Activated CD8-positive, alpha-beta T cell treated with anti-CD3 and anti-CD28 coated beads, Interleukin-2, amount 10 ng/mL, durations not matched to agents 7 days and 5 days (primary cell): ENCODE data around the gene SLC16A7. TPM values are rescaled to one million over a fixed set of nuclear protein-coding genes. Genes with fewer than 3 reads are reported as not detected.

Source experiments
- ATAC-seq: fragments of 150-1000 bp; cut with Tn5 transposase; one replicate; pipeline ENCODE4 v1.10.0; 2021; ENCODE audit warnings: moderate library complexity
- CTCF ChIA-PET: fragments of 350-600 bp; sonication (Branson Sonifier 250); formaldehyde crosslinking; loops from one replicate; lab custom pipeline; 2021; ENCODE audit warnings: antibody characterized with exemption; lab: Charles Lee
- POLR2A ChIA-PET: fragments of 350-600 bp; sonication (Branson Sonifier 250); formaldehyde crosslinking; loops from one replicate; lab custom pipeline; 2021; ENCODE audit warnings: antibody characterized with exemption; lab: Charles Lee
- DNase-seq: peaks from one replicate; pipeline ENCODE4 v3.0.0-alpha.2; 2020
- H3K27ac Mint-ChIP-seq: one replicate; pipeline ENCODE4 v1.8.0; 2021; ENCODE audit warnings: mild to moderate bottlenecking, mixed read lengths
- H3K27me3 Mint-ChIP-seq: one replicate; pipeline ENCODE4 v1.8.0; 2021; ENCODE audit warnings: low read depth, mixed read lengths
- H3K36me3 Mint-ChIP-seq: one replicate; pipeline ENCODE4 v1.8.0; 2021; ENCODE audit warnings: low read depth, mixed read lengths
- H3K4me1 Mint-ChIP-seq: one replicate; pipeline ENCODE4 v1.8.0; 2021; ENCODE audit warnings: low read depth, mixed read lengths
- H3K4me3 Mint-ChIP-seq: one replicate; pipeline ENCODE4 v1.8.0; 2021; ENCODE audit warnings: mild to moderate bottlenecking, mixed read lengths
- H3K9me3 Mint-ChIP-seq: one replicate; pipeline ENCODE4 v1.8.0; 2022; ENCODE audit warnings: mixed read lengths; ENCODE audit not compliant: insufficient read depth
- total RNA-seq, 2 experiments: library from RNA; stranded (reverse); gene quantifications; one replicate each; pipeline ENCODE4 v1.2.3, GENCODE V29; 2021

The SLC16A7 gene
- total RNA-seq, 2 experiments from 2014 or later, result 35.9 to 38.8 TPM

- ATAC-seq, result no peak
- H3K36me3 Mint-ChIP-seq, result no peaks in the 10 kb centered on the region
- POLR2A ChIA-PET, result no interaction called here
- H3K27ac Mint-ChIP-seq, result no peak overlapping the region
- no peaks in the 10 kb centered on the region for H3K27me3 Mint-ChIP-seq
- H3K4me3 Mint-ChIP-seq, result no peak overlapping the region
- no peaks in the 10 kb centered on the region for H3K9me3 Mint-ChIP-seq
- CTCF ChIA-PET, result interaction anchor here (1.5 kb wide), 1 partner anchor 15 kb away, joined by 6 read pairs; no protein-coding TSS in a partner anchor
- no peak for DNase-seq
- peaks cover 3% of the 10 kb centered on the region for H3K4me1 Mint-ChIP-seq
Observed at GRCh38 chr12:59820594-59821011, 224.8 kb downstream of the SLC16A7 start.

GRCh38 chr12:59823567-59823966 lies 227.7 kb downstream of the SLC16A7 start:
- ATAC-seq, result no peak
- Mint-ChIP-seq H3K4me1 (peaks cover 2% of the 10 kb centered on the region), H3K9me3 (no peaks in the 10 kb centered on the region)

GRCh38 chr12:59827767-59828166 lies 231.9 kb downstream of the SLC16A7 start:
- Mint-ChIP-seq H3K9me3 (no peaks in the 10 kb centered on the region), H3K27ac (no peak overlapping the region), H3K27me3 (no peaks in the 10 kb centered on the region), H3K4me3 (no peak overlapping the region), H3K36me3 (no peaks in the 10 kb centered on the region), H3K4me1 (no peaks in the 10 kb centered on the region)
- ChIA-PET CTCF (no interaction called here), POLR2A (no interaction called here)
- ATAC-seq, result no peak
- DNase-seq, result no peak

More at GRCh38 chr12:59823567-59823966, 227.7 kb downstream of the SLC16A7 start:
- Mint-ChIP-seq H3K4me3 (no peak overlapping the region), H3K36me3 (no peaks in the 10 kb centered on the region), H3K27me3 (no peaks in the 10 kb centered on the region), H3K27ac (no peak overlapping the region)
- no peak for DNase-seq
- POLR2A ChIA-PET, result no interaction called here
- CTCF ChIA-PET, result no interaction called here

- no peaks in the 10 kb centered on the region for H3K27me3 Mint-ChIP-seq
Observed at GRCh38 chr12:59828521-59828920, 232.7 kb downstream of the SLC16A7 start.

GRCh38 chr12:59833408-59833807 lies 237.6 kb downstream of the SLC16A7 start:
- no peaks in the 10 kb centered on the region for H3K4me1 Mint-ChIP-seq
- H3K27me3 Mint-ChIP-seq, result no peaks in the 10 kb centered on the region
- ChIA-PET POLR2A (no interaction called here), CTCF (interaction anchor here (1.3 kb wide), 1 partner anchor 429 kb away, joined by 4 read pairs; no protein-coding TSS in a partner anchor)
- no peak for ATAC-seq
- no peaks in the 10 kb centered on the region for H3K36me3 Mint-ChIP-seq
- no peaks in the 10 kb centered on the region for H3K9me3 Mint-ChIP-seq
- no peak overlapping the region for H3K4me3 Mint-ChIP-seq
- H3K27ac Mint-ChIP-seq, result no peak overlapping the region
- DNase-seq, result no peak

More at GRCh38 chr12:59828521-59828920, 232.7 kb downstream of the SLC16A7 start:
- ATAC-seq (no peak), DNase-seq (no peak)
- Mint-ChIP-seq H3K4me3 (no peak overlapping the region), H3K9me3 (no peaks in the 10 kb centered on the region), H3K4me1 (no peaks in the 10 kb centered on the region), H3K27ac (no peak overlapping the region), H3K36me3 (no peaks in the 10 kb centered on the region)
- CTCF ChIA-PET, result no interaction called here
- POLR2A ChIA-PET, result no interaction called here

GRCh38 chr12:59834659-59835474 lies 239.0 kb downstream of the SLC16A7 start:
- no peaks in the 10 kb centered on the region for H3K4me1 Mint-ChIP-seq
- ATAC-seq, result no peak
- H3K27me3 Mint-ChIP-seq, result peaks cover 2% of the 10 kb centered on the region
- ChIA-PET POLR2A (no interaction called here), CTCF (interaction anchor here (0.8 to 3.7 kb wide), 15 partner anchors 10 to 438 kb away, joined by 3 to 31 read pairs (median 4); no protein-coding TSS in a partner anchor)
- H3K27ac Mint-ChIP-seq, result no peak overlapping the region
- no peak overlapping the region for H3K4me3 Mint-ChIP-seq
- DNase-seq, result no peak
- no peaks in the 10 kb centered on the region for H3K36me3 Mint-ChIP-seq
- no peaks in the 10 kb centered on the region for H3K9me3 Mint-ChIP-seq
